ENCODE measurements around the gene ZMYM4. TPM values are rescaled to one million over a fixed set of nuclear protein-coding genes. Genes with fewer than 3 reads are reported as not detected.

ZMYM4 gene
- polyA plus RNA-seq, 2 of the 4 experiments (the other 2 are of a cell fraction): 12.2 to 36.3 TPM

DNA sequence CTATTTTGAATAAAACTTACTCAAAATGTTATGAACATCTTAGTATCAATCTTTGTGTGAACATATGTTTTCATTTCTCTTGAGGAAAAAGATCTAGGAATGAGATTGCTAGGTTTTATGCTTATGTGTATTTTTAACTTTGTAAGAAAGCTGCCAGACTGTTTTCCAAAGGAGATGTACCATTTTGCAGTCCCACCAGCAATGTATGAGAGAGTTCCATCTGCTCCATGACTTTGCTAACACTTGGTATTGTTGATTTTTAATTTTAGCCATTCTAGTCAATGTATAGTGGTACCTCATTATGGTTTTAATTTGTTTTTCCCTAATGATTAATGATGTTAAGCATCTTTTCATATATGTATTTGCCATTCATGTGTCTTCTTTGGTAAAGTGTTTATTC lies 132.5 kb downstream of the ZMYM4 start:
- Histone ChIP-seq H3K9me3 (no peaks in the 10 kb centered on the region), H3K4me2 (no peak overlapping the region), H3K4me3 (no peak overlapping the region), H3K27ac (no peak overlapping the region), H3K4me1 (no peaks in the 10 kb centered on the region)
- ATAC-seq (no peak), FAIRE-seq (no peak), DNase-seq (ENCODE audit: low read depth in 1 of 2, low spot score in 1 of 2) (no peak)
- CTCF ChIA-PET: no interaction called here
- no peak for TF ChIP-seq NR3C1 (IDR thresholded peaks at IDR 0.05)
- TF ChIP-seq CEBPB (IDR thresholded peaks at IDR 0.05): no peak
- TF ChIP-seq CBX2 (IDR thresholded peaks at IDR 0.05; ENCODE audit: borderline replicate concordance, low read depth): no peak
- no peak for TF ChIP-seq FOXS1 (CRISPR knock-in tag; IDR thresholded peaks at IDR 0.05)
- TF ChIP-seq FOSB (CRISPR knock-in tag; IDR thresholded peaks at IDR 0.05): no peak
- no peak for TF ChIP-seq EP300 (IDR thresholded peaks at IDR 0.05)
- POLR2A ChIA-PET: no interaction called here

- Histone ChIP-seq H3K27ac (no peak overlapping the region), H3K4me2 (no peak overlapping the region), H3K9me3 (no peaks in the 10 kb centered on the region), H3K4me1 (no peaks in the 10 kb centered on the region), H3K4me3 (no peak overlapping the region)
- DNase-seq (ENCODE audit: low read depth in 1 of 2, low spot score in 1 of 2): no peak
- FAIRE-seq: no peak
- CTCF ChIA-PET: no interaction called here
- TF ChIP-seq NR3C1 (IDR thresholded peaks at IDR 0.05) (no peak), FOXS1 (CRISPR knock-in tag; IDR thresholded peaks at IDR 0.05) (no peak), HES2 (IDR thresholded peaks at IDR 0.05) (no peak), CEBPB (IDR thresholded peaks at IDR 0.05) (no peak), PHF8 (IDR thresholded peaks at IDR 0.05; ENCODE audit: borderline replicate concordance, low read depth) (no peak), ZC3H11A (IDR thresholded peaks at IDR 0.05) (no peak), ESRRA (IDR thresholded peaks at IDR 0.05; ENCODE audit: borderline replicate concordance, low read length) (no peak), SMC3 (IDR thresholded peaks at IDR 0.05) (no peak), RNF2 (IDR thresholded peaks at IDR 0.05; ENCODE audit: borderline replicate concordance, low read depth) (no peak), ZSCAN20 (CRISPR knock-in tag; IDR thresholded peaks at IDR 0.05) (no peak), HOXB13 (CRISPR knock-in tag; IDR thresholded peaks at IDR 0.05; ENCODE audit: low read depth) (no peak), ZNF302 (CRISPR knock-in tag; IDR thresholded peaks at IDR 0.05) (no peak), RAD21 (conservative IDR thresholded peaks at IDR 0.05 in 1 of 2, IDR thresholded peaks at IDR 0.05 in 1 of 2) (no peak), KDM5A (IDR thresholded peaks at IDR 0.05) (no peak), SREBF2 (IDR thresholded peaks at IDR 0.05) (no peak), EHF (CRISPR knock-in tag; IDR thresholded peaks at IDR 0.05) (no peak)
- TF ChIP-seq, protein P1, sequence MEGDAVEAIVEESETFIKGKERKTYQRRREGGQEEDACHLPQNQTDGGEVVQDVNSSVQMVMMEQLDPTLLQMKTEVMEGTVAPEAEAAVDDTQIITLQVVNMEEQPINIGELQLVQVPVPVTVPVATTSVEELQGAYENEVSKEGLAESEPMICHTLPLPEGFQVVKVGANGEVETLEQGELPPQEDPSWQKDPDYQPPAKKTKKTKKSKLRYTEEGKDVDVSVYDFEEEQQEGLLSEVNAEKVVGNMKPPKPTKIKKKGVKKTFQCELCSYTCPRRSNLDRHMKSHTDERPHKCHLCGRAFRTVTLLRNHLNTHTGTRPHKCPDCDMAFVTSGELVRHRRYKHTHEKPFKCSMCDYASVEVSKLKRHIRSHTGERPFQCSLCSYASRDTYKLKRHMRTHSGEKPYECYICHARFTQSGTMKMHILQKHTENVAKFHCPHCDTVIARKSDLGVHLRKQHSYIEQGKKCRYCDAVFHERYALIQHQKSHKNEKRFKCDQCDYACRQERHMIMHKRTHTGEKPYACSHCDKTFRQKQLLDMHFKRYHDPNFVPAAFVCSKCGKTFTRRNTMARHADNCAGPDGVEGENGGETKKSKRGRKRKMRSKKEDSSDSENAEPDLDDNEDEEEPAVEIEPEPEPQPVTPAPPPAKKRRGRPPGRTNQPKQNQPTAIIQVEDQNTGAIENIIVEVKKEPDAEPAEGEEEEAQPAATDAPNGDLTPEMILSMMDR (IDR thresholded peaks at IDR 0.05): no peak
- TF ChIP-seq, protein P2, sequence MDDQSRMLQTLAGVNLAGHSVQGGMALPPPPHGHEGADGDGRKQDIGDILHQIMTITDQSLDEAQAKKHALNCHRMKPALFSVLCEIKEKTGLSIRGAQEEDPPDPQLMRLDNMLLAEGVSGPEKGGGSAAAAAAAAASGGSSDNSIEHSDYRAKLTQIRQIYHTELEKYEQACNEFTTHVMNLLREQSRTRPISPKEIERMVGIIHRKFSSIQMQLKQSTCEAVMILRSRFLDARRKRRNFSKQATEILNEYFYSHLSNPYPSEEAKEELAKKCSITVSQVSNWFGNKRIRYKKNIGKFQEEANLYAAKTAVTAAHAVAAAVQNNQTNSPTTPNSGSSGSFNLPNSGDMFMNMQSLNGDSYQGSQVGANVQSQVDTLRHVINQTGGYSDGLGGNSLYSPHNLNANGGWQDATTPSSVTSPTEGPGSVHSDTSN (IDR thresholded peaks at IDR 0.05): no peak
- TF ChIP-seq, protein P3, sequence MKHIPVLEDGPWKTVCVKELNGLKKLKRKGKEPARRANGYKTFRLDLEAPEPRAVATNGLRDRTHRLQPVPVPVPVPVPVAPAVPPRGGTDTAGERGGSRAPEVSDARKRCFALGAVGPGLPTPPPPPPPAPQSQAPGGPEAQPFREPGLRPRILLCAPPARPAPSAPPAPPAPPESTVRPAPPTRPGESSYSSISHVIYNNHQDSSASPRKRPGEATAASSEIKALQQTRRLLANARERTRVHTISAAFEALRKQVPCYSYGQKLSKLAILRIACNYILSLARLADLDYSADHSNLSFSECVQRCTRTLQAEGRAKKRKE (CRISPR knock-in tag; IDR thresholded peaks at IDR 0.05; ENCODE audit: low read depth): no peak
- TF ChIP-seq, protein P4, sequence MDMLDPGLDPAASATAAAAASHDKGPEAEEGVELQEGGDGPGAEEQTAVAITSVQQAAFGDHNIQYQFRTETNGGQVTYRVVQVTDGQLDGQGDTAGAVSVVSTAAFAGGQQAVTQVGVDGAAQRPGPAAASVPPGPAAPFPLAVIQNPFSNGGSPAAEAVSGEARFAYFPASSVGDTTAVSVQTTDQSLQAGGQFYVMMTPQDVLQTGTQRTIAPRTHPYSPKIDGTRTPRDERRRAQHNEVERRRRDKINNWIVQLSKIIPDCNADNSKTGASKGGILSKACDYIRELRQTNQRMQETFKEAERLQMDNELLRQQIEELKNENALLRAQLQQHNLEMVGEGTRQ (IDR thresholded peaks at IDR 0.05): no peak
- no peak for ATAC-seq
- POLR2A ChIA-PET: no interaction called here
Measured at GRCh38 chr1:35406103-35406502, 137.6 kb downstream of the ZMYM4 start.

Data from A549 (cell line).